Duodenal mucosa (tissue), 2 donors: ENCODE results near the gene NDUFA8.
"Not testable (repeated sequence)": the region's sequence is repeated elsewhere in the genome, so short reads cannot be mapped to it uniquely, and the experiment has no call there.

Source experiments
- H3K27ac ChIP-seq: one replicate; pipeline ENCODE4 v1.7.0; 2013; ENCODE audit warnings: low read depth, low read length
- H3K27me3 ChIP-seq, 2 donors: one replicate each; pipeline ENCODE4 v1.7.0; 2013; ENCODE audit warnings: low read length in 2 of 2, control low read depth in 1 of 2; ENCODE audit not compliant: insufficient read depth in 2 of 2, control insufficient read depth in 1 of 2
- H3K36me3 ChIP-seq, 2 donors: one replicate each; pipeline ENCODE4 v1.7.0; 2013; ENCODE audit warnings: low read length in 2 of 2, control low read depth in 1 of 2; ENCODE audit not compliant: insufficient read depth in 2 of 2, control insufficient read depth in 1 of 2
- H3K4me1 ChIP-seq, 2 donors: one replicate each; pipeline ENCODE4 v1.7.0; 2013; ENCODE audit warnings: low read length in 2 of 2, control low read depth in 1 of 2; ENCODE audit not compliant: insufficient read depth in 2 of 2, control insufficient read depth in 1 of 2
- H3K4me3 ChIP-seq, 2 donors: one replicate each; pipeline ENCODE4 v1.7.0; 2013; ENCODE audit warnings: low read length in 2 of 2, low read depth in 1 of 2
- H3K9ac ChIP-seq, 2 donors: one replicate each; pipeline ENCODE4 v1.7.0; 2013; ENCODE audit warnings: low read length in 2 of 2, low read depth in 1 of 2
- H3K9me3 ChIP-seq, 2 donors: one replicate each; pipeline ENCODE4 v1.7.0; 2013; ENCODE audit warnings: low read length in 2 of 2, control low read depth in 1 of 2; ENCODE audit not compliant: control insufficient read depth in 1 of 2

Gene NDUFA8

DNA sequence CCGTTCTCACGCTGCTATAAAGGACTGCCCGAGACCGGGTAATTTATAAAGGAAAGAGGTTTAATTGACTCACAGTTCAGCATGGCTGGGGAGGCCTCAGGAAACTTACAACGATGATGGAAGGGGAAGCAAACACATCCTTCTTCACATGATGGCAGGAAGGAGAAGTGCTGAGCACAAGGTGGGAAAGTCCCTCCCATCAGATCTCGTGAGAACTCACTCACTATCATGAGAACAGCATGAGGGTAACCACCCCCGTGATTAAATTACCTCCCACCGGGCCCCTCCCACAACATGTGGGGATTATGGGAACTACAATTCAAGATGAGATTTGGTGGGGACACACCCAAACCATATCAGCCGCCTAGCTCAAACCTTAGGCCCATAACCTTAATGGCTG, 42.3 kb downstream of the NDUFA8 start:
- H3K9ac ChIP-seq, H3K4me3 ChIP-seq, H3K27ac ChIP-seq, H3K4me1 ChIP-seq, H3K36me3 ChIP-seq, H3K9me3 ChIP-seq: not testable (repeated sequence)
- H3K27me3 ChIP-seq = peaks cover 13 to 15% of the 10 kb centered on the region in 2 donors

DNA sequence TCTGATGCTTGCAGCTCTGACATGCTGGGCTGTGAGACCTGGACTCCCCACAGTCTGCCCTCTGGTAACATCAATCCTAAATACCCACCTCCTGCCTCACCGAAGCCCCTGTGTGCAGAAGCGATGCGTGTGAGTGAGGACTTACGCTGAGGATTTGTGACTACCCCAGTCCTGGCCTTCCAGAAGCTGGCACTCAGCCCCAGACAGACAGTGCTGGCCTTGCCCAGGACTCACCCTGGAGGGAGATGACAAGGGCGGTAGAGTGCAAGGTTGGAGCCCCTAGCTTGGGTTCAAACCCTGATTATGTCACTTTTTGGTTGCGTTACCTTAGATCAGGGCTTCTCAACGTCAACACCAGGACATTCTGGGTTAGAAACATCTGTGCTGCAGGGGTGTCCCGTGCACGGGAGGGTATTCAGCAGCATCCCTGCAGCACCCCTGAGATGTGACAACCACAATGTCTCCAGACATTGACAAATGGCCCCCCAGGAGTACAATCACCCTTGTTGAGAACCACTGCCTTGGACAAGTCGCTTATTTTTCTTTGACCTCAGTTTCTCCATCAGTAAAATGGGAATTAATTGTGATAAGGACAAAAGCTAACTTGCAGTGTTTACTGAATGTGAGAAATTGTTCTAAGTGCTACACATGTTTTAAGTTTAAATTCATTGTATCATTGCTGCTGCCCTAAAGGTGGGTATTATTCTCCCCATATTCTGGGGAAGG, 43.0 kb downstream of the NDUFA8 start:
- Histone ChIP-seq H3K27me3 (peaks cover 13 to 15% of the 10 kb centered on the region in 2 donors), H3K9ac (no peak overlapping the region), H3K4me1 (no peaks in the 10 kb centered on the region), H3K9me3 (no peaks in the 10 kb centered on the region), H3K27ac (no peak overlapping the region), H3K4me3 (no peak overlapping the region), H3K36me3 (no peaks in the 10 kb centered on the region)

DNA sequence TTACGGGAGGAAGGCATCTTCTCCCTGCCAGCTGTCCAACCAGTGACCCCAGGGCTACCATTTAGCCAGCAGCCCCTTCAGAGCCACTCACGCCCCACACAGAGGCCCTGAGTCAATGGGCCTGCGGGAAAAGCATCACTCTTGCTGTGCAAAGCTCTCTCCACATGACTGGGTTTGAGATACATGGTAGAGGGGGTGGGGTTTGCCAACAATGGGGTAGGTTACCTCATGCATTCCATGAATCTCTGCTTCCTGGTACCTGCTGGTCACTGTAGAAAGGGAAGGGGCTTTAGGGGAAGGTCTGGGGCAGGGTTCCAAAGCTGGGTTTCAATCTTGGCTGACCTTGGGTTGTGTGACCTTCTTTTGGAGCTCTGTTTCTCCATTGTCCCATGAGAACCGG, 43.5 kb downstream of the NDUFA8 start:
- Histone ChIP-seq H3K9me3 (no peaks in the 10 kb centered on the region), H3K4me3 (no peak overlapping the region), H3K4me1 (no peaks in the 10 kb centered on the region), H3K36me3 (no peaks in the 10 kb centered on the region), H3K27me3 (peaks cover 13 to 15% of the 10 kb centered on the region in 2 donors), H3K27ac (no peak overlapping the region), H3K9ac (no peak overlapping the region)

DNA sequence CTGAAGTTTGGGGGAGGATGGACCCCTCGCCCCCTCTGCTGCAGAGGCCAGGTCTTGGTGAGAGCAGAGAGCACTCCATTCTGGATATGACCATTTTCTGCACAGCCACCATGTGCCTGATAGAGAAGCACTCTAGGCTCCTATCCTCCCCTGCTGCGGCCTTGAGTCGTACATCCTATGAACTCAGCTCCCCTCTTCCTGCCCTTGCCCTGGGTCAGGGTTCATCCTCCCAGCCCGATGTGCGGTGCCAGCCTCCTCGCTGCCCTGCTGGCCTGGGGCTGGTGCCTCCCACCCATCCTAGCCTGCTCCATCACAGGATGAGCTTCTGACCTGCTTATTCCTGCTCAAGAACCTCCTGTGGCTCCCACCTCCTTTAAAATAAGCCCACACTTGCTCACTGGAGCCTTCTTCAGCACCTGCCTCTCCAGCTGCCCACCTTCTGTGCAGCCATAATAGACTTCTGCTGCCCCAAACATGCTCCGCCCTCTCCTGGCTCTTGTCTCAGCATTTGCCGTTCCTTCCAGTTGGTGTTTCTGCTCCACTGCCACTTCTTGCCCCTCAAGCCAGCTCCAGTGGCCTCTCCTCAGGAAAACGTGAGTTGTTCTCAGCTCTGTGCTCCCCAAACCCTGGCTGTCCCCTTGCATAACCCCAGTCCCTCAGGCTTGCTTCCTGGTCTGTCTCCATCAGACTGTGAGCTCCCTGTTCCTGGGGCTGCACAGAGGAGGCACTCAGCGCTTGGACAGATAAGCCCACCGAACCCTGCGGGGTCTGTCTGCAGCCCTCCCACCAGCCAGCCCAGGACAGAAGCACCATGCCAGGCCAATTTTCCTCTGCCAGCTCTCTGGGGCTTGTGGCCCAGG, 44.2 kb downstream of the NDUFA8 start:
- H3K9me3 ChIP-seq = no peaks in the 10 kb centered on the region
- no peak overlapping the region for H3K27ac ChIP-seq
- H3K27me3 ChIP-seq = peaks cover 13 to 15% of the 10 kb centered on the region in 2 donors
- H3K4me1 ChIP-seq = no peaks in the 10 kb centered on the region
- no peak overlapping the region for H3K9ac ChIP-seq
- no peaks in the 10 kb centered on the region for H3K36me3 ChIP-seq
- no peak overlapping the region for H3K4me3 ChIP-seq

DNA sequence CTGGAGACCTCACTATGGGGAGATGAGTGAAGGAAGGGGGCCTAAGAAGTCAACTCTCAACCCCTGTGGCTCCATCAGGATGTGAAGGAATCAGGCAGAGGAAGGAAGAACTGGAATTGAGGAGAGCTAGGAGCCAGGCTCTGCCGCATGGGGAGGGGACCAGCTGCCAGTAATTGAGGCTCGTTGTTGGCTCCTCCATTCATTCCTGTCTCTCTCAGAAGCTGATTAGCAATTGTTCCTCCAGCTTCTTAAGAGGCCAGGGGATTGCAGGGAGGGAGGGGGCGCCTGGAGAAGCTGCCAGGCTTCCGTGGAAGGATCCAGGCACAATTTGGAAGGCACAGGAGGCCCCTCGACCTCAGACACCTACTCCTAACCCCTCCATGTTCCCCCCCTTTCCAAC, 46.0 kb downstream of the NDUFA8 start:
- Histone ChIP-seq H3K4me1 (no peaks in the 10 kb centered on the region), H3K4me3 (no peak overlapping the region), H3K36me3 (no peaks in the 10 kb centered on the region), H3K9me3 (no peaks in the 10 kb centered on the region), H3K27ac (no peak overlapping the region), H3K27me3 (peaks cover 13 to 15% of the 10 kb centered on the region in 2 donors), H3K9ac (no peak overlapping the region)

DNA sequence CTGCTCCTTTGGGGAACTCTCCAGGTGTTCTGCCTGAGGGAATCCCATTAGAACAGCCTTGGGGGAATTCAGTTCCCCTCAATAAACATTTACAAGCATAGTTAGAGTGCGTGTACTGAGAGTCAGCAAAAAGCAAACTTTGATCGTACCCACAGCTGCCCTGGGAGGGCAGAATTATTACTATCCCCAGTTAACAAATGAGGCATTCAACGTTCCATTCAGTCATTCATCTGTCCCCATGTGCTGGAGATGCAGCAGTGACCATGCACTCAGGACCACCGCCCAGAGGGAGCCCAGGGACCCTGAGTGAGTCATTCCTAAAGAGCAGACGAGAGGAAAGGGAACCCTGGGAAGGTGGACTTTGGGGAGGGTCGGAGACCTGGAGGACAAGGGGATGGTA, 47.3 kb downstream of the NDUFA8 start:
- Histone ChIP-seq H3K9ac (no peak overlapping the region), H3K36me3 (no peaks in the 10 kb centered on the region), H3K9me3 (no peaks in the 10 kb centered on the region), H3K4me3 (no peak overlapping the region), H3K27ac (no peak overlapping the region), H3K27me3 (peaks cover 13 to 15% of the 10 kb centered on the region in 2 donors), H3K4me1 (no peaks in the 10 kb centered on the region)

DNA sequence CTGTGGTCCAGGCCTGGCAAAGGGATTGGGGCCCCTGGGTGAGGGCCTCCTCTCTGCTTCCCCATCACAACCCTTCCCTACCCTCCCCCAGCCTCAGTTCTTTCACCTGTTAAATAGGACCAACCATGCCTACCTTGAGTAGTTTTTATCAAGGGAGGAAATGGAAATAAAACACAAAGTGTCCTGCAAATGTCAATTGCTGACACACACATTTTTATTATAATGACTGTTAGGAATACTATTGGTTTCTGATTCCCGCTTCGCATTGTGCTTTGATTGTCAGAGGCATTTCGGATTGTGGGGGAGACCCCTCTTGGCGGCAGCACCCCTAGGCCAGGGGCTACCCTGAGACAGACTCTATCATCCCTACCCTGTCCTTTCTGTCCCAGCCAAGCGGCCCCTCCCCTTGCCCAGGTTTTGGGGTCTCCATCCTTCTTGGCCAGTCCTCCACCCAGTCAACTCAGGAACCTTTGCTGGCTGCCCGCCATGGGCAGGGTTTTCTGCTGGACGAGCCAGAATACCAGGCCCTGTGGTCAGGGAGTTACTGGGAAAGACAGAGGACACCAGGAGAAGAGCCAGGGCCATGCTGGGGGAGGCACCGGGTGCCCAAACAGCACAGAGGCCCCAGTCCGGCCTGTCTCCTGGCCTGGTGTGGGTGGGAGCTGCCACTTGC, 48.0 kb downstream of the NDUFA8 start:
- no peak overlapping the region for H3K27ac ChIP-seq
- peaks cover 11 to 15% of the 10 kb centered on the region in 2 donors for H3K27me3 ChIP-seq
- no peak overlapping the region for H3K4me3 ChIP-seq
- no peaks in the 10 kb centered on the region for H3K36me3 ChIP-seq
- H3K4me1 ChIP-seq = no peaks in the 10 kb centered on the region
- H3K9ac ChIP-seq = no peak overlapping the region
- H3K9me3 ChIP-seq = no peaks in the 10 kb centered on the region

DNA sequence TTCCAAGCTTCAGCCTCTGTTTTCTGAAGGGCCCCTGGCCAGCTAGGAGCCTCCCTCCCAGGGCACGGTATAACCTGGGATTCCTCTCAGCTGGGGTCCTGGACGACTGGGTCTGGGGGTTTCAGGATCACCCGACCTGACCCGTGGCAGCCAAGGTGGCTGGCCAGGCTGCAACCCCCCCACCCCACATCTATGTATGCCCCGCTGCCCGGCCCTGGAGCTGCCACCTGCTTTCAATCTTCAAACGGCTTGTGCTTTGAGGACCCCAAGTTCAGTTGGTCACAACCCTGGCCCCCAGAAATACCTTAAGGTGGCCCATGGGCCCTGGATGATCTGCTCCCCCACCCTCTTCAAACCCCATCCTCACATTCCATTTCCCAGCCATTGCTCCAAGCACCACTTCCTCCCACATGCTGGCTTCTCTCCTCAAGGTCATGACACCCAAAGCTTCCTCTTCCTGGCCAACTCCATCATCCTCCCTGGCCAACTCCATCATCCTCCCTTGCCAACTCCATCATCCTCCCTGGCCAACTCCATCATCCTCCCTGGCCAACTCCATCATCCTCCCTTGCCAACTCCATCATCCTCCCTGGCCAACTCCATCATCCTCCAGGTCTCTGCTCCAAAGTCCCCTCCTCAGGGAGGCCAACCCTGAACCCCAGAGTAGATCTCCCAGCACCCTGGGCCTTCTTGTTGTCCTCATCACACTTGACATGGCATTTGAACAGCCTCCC, 49.3 kb downstream of the NDUFA8 start:
- Histone ChIP-seq H3K27me3 (peaks cover 4 to 11% of the 10 kb centered on the region in 2 donors), H3K9me3 (no peaks in the 10 kb centered on the region), H3K9ac (no peak overlapping the region), H3K4me3 (no peak overlapping the region), H3K27ac (no peak overlapping the region), H3K36me3 (no peaks in the 10 kb centered on the region), H3K4me1 (no peaks in the 10 kb centered on the region)

DNA sequence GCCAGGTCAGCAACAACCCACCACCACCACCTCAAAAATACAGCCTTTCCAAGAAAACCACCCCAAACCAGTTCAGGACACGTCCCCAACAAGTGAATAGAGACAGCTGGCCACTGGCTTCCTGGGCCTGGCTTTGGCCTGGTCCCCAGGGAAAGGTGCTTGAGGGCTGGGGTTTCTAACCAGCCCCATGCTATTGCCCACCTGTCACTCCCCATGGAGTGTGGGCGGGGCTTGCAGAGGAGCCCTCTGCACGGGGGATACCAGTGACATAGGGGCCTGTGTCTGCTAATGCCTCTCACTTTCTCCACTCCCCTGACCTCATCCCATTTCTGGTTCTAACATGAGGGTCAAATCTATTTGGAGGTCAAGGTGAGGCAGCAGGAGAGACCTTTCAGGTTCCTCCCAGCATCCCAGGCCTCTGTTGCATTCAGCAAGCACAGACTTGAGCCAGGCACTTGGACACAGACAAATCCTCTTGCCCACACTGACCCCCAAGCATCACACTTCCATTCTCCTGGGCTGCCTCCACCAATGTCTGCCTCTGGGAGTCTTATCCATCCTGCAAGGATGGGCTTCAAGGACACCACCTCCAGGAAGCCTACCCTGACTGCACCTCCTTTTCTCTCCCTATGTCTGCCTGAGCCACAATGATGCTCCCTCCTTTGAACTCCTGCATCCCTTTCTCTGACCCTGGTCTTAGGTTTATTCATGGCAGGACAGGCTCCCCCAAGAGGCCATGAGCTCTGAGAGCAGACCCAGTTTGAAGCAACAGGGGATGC, 50.4 kb downstream of the NDUFA8 start:
- H3K9ac ChIP-seq = no peak overlapping the region
- peaks cover 0 to 5% of the 10 kb centered on the region in 2 donors for H3K27me3 ChIP-seq
- H3K36me3 ChIP-seq = no peaks in the 10 kb centered on the region
- no peak overlapping the region for H3K27ac ChIP-seq
- no peaks in the 10 kb centered on the region for H3K9me3 ChIP-seq
- no peak overlapping the region for H3K4me3 ChIP-seq
- no peaks in the 10 kb centered on the region for H3K4me1 ChIP-seq
